Measurements from ENCODE around the gene HSPB6.
"Not testable (repeated sequence)": the region's sequence is repeated elsewhere in the genome, so short reads cannot be mapped to it uniquely, and the experiment has no call there.

The HSPB6 gene

DNA sequence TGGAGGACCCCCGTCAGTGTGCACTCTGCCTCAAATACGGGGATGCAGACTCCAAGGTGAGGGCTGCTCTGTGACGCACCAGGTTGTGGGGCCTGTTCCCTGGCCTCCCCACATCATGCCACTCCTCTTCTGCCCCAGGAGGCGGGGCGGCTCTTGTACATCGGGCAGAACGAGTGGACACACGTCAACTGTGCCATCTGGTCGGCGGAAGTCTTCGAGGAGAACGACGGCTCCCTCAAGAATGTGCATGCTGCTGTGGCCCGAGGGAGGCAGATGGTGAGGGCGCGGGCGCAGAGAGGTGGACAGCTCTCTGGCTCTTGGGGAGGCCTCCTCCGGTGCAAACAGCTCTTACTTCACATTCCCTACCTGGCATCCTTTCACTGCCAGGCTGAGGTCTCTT is 27.8 kb downstream of the HSPB6 start:
- no peak for DNase-seq

GRCh38 chr19:35727956-35728706 is 28.7 kb downstream of the HSPB6 start:
- DNase-seq: no peak

- no peak for DNase-seq
Measured at GRCh38 chr19:35727053-35727955, 29.5 kb downstream of the HSPB6 start.

- no peak for DNase-seq
Measured at GRCh38 chr19:35725216-35725861, 31.5 kb downstream of the HSPB6 start.

GRCh38 chr19:35724560-35724959 is 32.3 kb downstream of the HSPB6 start:
- DNase-seq: no peak

GRCh38 chr19:35724132-35724531 is 32.7 kb downstream of the HSPB6 start:
- DNase-seq: not testable (repeated sequence)

DNA sequence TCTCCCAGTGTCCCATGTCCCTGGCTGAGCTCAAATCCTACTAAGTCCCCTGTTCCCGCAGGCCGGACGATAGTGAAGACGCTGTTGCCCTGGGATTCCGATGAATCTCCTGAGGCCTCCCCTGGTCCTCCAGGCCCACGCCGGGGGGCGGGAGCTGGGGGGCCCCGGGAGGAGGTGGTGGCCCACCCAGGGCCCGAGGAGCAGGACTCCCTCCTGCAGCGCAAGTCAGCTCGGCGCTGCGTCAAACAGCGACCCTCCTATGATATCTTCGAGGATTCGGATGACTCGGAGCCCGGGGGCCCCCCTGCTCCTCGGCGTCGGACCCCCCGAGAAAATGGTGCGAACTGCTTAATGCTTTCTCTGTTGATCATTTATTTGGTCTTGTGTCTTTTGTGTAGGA is 33.2 kb downstream of the HSPB6 start:
- no peak for DNase-seq

DNA sequence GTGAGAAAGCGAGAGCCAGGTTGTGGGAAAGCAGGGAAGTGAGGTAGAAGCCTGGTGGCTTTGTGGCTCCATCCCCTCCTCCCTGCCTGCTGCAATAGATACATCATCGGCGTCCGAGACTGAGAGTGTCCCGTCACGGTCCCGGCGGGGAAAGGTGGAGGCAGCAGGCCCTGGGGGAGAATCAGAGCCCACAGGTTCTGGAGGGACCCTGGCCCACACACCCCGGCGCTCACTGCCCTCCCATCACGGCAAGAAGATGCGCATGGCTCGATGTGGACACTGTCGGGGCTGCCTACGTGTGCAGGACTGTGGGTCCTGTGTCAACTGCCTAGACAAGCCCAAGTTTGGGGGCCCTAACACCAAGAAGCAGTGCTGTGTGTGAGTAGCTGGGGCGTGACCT is 33.9 kb downstream of the HSPB6 start:
- DNase-seq: no peak

DNA sequence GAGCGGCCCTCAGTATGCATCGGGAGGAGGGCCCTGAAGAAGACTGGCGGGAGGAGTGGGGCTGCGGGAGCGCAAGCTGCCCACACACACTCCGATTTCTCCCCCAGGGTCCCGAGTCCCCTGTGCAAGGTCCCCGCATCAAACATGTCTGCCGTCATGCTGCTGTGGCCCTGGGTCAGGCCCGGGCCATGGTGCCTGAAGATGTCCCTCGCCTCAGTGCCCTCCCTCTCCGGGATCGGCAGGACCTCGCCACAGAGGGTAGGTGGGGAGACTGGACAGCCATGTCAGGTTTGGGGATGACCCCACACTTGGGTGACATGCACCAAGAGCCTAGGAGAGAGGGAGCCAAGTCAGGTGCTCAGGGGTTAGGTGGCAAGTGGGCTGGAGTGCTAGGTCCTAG is 34.4 kb downstream of the HSPB6 start:
- no peak for DNase-seq

DNA sequence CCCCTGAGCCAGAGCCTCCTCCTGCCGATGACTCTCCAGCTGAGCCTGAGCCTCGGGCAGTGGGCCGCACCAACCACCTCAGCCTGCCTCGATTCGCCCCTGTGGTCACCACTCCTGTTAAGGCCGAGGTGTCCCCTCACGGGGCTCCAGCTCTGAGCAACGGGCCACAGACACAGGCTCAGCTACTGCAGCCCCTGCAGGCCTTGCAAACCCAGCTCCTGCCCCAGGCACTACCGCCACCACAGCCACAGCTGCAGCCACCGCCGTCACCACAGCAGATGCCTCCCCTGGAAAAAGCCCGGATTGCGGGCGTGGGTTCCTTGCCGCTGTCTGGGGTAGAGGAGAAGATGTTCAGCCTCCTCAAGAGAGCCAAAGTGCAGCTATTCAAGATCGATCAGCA is 35.5 kb downstream of the HSPB6 start:
- DNase-seq: no peak

DNA sequence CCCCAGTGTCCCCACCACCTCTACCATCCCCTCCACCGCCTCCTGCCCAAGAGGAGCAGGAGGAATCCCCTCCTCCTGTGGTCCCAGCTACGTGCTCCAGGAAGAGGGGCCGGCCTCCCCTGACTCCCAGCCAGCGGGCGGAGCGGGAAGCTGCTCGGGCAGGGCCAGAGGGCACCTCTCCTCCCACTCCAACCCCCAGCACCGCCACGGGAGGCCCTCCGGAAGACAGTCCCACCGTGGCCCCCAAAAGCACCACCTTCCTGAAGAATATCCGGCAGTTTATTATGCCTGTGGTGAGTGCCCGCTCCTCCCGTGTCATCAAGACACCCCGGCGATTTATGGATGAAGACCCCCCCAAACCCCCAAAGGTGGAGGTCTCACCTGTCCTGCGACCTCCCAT is 36.2 kb downstream of the HSPB6 start:
- DNase-seq: no peak

DNA sequence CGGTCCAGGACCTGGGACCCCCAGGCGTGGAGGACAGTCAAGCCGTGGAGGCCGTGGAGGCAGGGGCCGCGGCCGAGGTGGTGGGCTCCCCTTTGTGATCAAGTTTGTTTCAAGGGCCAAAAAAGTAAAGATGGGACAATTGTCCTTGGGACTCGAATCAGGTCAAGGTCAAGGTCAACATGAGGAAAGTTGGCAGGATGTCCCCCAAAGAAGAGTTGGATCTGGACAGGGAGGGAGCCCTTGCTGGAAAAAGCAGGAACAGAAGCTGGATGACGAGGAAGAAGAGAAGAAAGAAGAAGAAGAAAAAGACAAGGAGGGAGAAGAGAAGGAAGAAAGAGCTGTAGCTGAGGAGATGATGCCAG is 36.7 kb downstream of the HSPB6 start:
- DNase-seq: no peak

GRCh38 chr19:35719402-35720162 is 37.2 kb downstream of the HSPB6 start:
- DNase-seq: no peak

GRCh38 chr19:35718345-35719041 is 38.3 kb downstream of the HSPB6 start:
- DNase-seq: peak; percentile 30

GRCh38 chr19:35717665-35718344 is 39.0 kb downstream of the HSPB6 start, which contains the start of gene KMT2B:
KMT2B (plus strand) TSS chr19:35718003; CDS start chr19:35718019, 16 bp downstream.
- peak; percentile 96 for DNase-seq

GRCh38 chr19:35716801-35717664 is 39.8 kb downstream of the HSPB6 start:
- DNase-seq: peak; percentile 88

DNA sequence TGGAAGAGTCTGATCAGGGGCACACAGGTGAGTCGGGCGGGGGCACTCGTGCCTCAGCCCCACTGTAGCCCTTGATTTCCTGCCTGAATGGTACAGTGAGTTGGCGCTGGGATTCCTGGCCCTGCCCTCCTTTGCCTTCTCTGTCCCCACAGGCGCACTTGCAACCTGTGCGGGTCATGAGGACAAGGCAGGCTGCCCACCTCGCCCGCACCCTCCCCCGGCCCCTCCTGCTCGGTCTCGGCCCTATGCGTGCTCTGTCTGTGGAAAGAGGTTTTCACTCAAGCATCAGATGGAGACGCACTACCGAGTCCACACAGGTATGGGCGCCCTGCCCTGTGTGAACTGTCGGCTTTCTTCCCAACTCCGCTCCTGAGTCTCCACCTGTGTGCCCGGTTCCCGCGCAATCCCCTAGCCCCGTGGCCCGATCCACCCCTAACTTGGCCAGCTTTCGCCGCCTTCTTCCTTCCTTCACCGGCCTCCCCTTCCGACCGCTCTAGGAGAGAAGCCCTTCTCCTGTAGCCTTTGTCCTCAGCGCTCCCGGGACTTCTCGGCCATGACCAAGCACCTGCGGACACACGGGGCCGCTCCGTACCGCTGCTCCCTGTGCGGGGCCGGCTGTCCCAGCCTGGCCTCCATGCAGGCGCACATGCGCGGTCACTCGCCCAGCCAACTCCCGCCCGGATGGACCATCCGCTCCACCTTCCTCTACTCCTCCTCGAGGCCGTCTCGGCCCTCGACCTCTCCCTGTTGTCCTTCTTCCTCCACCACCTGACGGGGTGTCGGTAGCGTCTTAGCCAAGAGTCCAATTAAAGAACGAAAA is 40.6 kb downstream of the HSPB6 start:
- no peak for DNase-seq

- no peak for DNase-seq
Measured at GRCh38 chr19:35715355-35715809, 41.4 kb downstream of the HSPB6 start.

GRCh38 chr19:35714601-35715354 is 42.1 kb downstream of the HSPB6 start:
- no peak for DNase-seq
